Osteoblast (primary cell): ENCODE data around the gene NFIA. TPM values are rescaled to one million over a fixed set of nuclear protein-coding genes. Genes with fewer than 3 reads are reported as not detected.
A peak's percentile ranks its signal among the peaks of the same experiment; 100 is the strongest.

Experiments used
- DNase-seq: peaks from one replicate; pipeline ENCODE4 v3.0.0; 2011; ENCODE audit warnings: low spot score, mixed read lengths; ENCODE audit not compliant: insufficient read length; ENCODE audit errors: missing footprints
- H2AFZ ChIP-seq: 2 replicates; pipeline ENCODE4 v1.6.0; 2011; ENCODE audit warnings: mild to moderate bottlenecking, low read length
- H3K27ac ChIP-seq: 2 replicates; pipeline ENCODE4 v1.5.1; 2011; ENCODE audit warnings: mild to moderate bottlenecking, low read depth, low read length, moderate library complexity
- H3K27me3 ChIP-seq: 2 replicates; pipeline ENCODE4 v1.6.0; 2012; ENCODE audit warnings: mild to moderate bottlenecking, control low read depth, inconsistent platforms, low read length, moderate library complexity; ENCODE audit not compliant: insufficient read depth
- H3K36me3 ChIP-seq: 2 replicates; pipeline ENCODE4 v1.5.1; 2011; ENCODE audit warnings: mild to moderate bottlenecking, low read length, control low read depth, moderate library complexity; ENCODE audit not compliant: insufficient read depth
- H3K4me1 ChIP-seq: 2 replicates; pipeline ENCODE4 v1.5.1; 2011; ENCODE audit warnings: mild to moderate bottlenecking, low read length, control low read depth, moderate library complexity; ENCODE audit not compliant: insufficient read depth
- H3K4me2 ChIP-seq: 2 replicates; pipeline ENCODE4 v1.6.0; 2011; ENCODE audit warnings: mild to moderate bottlenecking, low read length; ENCODE audit not compliant: insufficient read depth
- H3K4me3 ChIP-seq: fragments of 200-600 bp; sonication (generic); 3 replicates; pipeline ENCODE4 v1.5.1; 2012; ENCODE audit warnings: mild to moderate bottlenecking, low read length, inconsistent platforms; ENCODE audit not compliant: insufficient read depth
- H3K79me2 ChIP-seq: 2 replicates; pipeline ENCODE4 v1.6.0; 2012; ENCODE audit warnings: mild to moderate bottlenecking, low read length, control low read depth, inconsistent platforms; ENCODE audit not compliant: insufficient read depth
- H3K9me3 ChIP-seq: 2 replicates; pipeline ENCODE4 v1.5.1; 2011; ENCODE audit warnings: low read depth, low read length, control low read depth
- H4K20me1 ChIP-seq: 2 replicates; pipeline ENCODE4 v1.6.0; 2012; ENCODE audit warnings: mild to moderate bottlenecking, low read length, control low read depth; ENCODE audit not compliant: insufficient read depth
- total RNA-seq: library from RNA; depleted of rRNA; stranded (reverse); fragments of >200 nt; gene quantifications from 2 replicates; pipeline ENCODE4 v1.2.3, GENCODE V29; 2012
- TF ChIP-seq, protein P1 (sequence below): IDR thresholded peaks from 2 replicates; pipeline ENCODE4 v1.5.1; 2011; ENCODE audit warnings: mild to moderate bottlenecking, low read depth, low read length, moderate library complexity; ENCODE audit errors: extremely low read depth

Gene NFIA
- total RNA-seq, 1 donor: 7.2 TPM

DNA sequence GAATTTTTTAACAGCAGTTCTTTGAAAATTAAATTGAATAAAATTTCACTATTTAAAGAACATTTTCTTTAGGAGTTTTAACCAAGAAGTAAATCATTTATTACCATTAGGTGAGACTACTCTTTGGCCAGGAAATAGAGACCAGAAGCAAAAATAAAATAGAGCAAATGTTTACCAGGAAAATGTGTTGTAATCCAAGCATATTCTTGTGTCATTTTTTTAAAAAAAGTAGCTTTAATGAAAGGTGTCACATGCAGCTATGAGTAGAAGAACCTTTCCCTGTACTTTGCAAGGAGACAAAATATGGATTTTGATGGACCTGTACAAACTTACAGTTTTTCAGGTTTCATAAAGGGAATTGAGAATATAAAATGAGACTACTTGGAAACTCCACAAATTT is 140.8 kb downstream of the NFIA start:
- Histone ChIP-seq H3K27ac (no peak overlapping the region), H3K36me3 (no peaks in the 10 kb centered on the region), H3K9me3 (no peaks in the 10 kb centered on the region), H3K4me2 (no peak overlapping the region), H3K4me1 (no peaks in the 10 kb centered on the region), H3K27me3 (no peaks in the 10 kb centered on the region), H3K4me3 (no peak overlapping the region), H2AFZ (no peak overlapping the region), H4K20me1 (no peaks in the 10 kb centered on the region), H3K79me2 (no peaks in the 10 kb centered on the region)
- no peak for DNase-seq
- TF ChIP-seq, protein P1, sequence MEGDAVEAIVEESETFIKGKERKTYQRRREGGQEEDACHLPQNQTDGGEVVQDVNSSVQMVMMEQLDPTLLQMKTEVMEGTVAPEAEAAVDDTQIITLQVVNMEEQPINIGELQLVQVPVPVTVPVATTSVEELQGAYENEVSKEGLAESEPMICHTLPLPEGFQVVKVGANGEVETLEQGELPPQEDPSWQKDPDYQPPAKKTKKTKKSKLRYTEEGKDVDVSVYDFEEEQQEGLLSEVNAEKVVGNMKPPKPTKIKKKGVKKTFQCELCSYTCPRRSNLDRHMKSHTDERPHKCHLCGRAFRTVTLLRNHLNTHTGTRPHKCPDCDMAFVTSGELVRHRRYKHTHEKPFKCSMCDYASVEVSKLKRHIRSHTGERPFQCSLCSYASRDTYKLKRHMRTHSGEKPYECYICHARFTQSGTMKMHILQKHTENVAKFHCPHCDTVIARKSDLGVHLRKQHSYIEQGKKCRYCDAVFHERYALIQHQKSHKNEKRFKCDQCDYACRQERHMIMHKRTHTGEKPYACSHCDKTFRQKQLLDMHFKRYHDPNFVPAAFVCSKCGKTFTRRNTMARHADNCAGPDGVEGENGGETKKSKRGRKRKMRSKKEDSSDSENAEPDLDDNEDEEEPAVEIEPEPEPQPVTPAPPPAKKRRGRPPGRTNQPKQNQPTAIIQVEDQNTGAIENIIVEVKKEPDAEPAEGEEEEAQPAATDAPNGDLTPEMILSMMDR: no peak

DNA sequence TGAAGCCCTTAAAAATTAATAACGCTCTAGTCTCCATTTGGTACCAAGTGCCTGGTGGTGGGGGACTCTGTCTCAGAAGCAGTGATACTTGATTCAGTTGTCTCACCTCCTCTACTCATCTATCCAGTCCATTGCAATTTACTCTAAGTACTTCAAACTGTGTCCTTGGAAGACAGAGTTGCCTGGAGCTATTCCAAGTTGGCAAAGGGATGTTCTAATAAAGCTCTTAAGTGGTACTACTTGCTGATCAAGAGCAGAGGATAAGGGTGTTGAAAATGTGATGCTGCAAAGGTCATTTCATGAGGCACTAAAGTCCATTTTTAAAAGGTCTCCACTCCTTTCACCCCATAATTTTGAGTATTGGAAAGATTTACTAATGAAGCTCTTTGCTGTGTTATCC is 142.2 kb downstream of the NFIA start:
- no peaks in the 10 kb centered on the region for H3K4me1 ChIP-seq
- H3K27ac ChIP-seq: no peak overlapping the region
- H3K4me2 ChIP-seq: no peak overlapping the region
- H2AFZ ChIP-seq: no peak overlapping the region
- H3K36me3 ChIP-seq: no peaks in the 10 kb centered on the region
- H4K20me1 ChIP-seq: no peaks in the 10 kb centered on the region
- no peaks in the 10 kb centered on the region for H3K27me3 ChIP-seq
- DNase-seq: no peak
- TF ChIP-seq, protein P1: no peak
- H3K79me2 ChIP-seq: no peaks in the 10 kb centered on the region
- no peak overlapping the region for H3K4me3 ChIP-seq
- no peaks in the 10 kb centered on the region for H3K9me3 ChIP-seq

DNA sequence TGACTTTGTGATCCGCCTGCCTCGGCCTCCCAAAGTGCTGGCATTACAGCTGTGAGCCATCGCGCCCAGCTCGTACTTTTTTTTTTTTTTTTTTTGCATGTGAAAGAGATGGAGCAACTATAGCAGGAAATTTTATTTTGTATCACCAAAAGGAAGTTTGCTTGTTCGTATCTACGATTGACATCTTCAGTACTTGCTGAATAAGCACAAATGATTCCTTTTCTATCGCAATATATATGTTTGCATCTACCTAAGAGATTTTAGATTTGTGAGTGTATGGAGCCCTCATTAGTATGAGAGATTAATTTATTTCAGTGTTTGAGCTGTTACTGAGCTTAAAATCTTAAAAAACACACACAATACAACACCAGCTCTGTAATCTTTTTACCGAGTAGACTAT is 143.1 kb downstream of the NFIA start:
- Histone ChIP-seq H3K9me3 (no peaks in the 10 kb centered on the region), H3K4me3 (no peak overlapping the region), H3K27ac (no peak overlapping the region), H3K27me3 (no peaks in the 10 kb centered on the region), H3K4me1 (no peaks in the 10 kb centered on the region), H3K79me2 (no peaks in the 10 kb centered on the region), H4K20me1 (no peaks in the 10 kb centered on the region), H3K4me2 (no peak overlapping the region), H3K36me3 (no peaks in the 10 kb centered on the region), H2AFZ (no peak overlapping the region)
- TF ChIP-seq, protein P1: no peak
- DNase-seq: no peak

DNA sequence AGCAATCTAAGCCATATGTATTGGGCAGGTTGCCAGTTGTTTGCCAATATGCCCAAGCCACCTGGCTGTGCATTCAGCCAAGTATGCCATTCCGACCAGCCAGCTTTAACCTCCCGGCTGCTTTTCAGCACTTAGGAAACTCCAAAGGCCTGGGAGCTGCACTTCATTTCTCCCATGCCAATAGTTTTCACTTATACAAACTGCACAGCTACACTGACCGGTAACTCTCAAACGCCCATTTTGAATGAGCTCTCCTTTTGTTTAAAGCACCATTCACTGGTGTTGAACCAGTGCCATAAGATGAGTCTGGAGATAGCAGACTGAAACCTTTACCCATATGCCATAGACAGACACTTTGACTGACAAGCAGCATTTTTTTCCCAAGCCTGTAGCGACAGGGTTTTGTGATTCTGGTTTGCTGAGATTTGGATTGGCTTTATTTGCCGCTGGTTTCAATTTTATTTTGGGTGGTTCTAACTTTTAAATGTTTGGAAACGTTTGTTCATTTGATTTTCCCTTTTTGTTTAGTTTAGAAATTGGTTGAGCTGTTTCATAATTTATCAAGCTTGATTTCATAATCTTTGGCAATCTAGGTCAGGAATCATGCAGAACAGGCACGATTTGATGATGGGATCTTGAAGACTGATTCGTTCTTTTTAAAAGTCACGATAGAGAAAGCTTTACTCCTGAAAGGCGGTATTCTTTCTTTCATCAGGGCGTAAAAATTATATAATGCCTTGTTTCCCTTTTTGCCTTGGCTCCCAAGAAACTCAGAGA is 144.6 kb downstream of the NFIA start:
- Histone ChIP-seq H3K27me3 (no peaks in the 10 kb centered on the region), H2AFZ (no peak overlapping the region), H3K27ac (no peak overlapping the region), H3K4me1 (no peaks in the 10 kb centered on the region), H3K9me3 (no peaks in the 10 kb centered on the region), H4K20me1 (no peaks in the 10 kb centered on the region), H3K36me3 (no peaks in the 10 kb centered on the region), H3K4me2 (peak overlapping the region; percentile 79), H3K79me2 (no peaks in the 10 kb centered on the region), H3K4me3 (peak overlapping the region; percentile 47)
- TF ChIP-seq, protein P1: no peak
- DNase-seq: no peak
